BLaER1 (cell line): ENCODE data around the gene HECTD4.
A peak's percentile ranks its signal among the peaks of the same experiment; 100 is the strongest.

Source experiments
- H3K27ac ChIP-seq: shearing (Covaris generic); formaldehyde crosslinking; 2 replicates; pipeline ENCODE4 v1.8.1; 2022
- H3K27me3 ChIP-seq: shearing (Covaris generic); formaldehyde crosslinking; 2 replicates; pipeline ENCODE4 v1.8.1; 2022
- H3K36me3 ChIP-seq: shearing (Covaris generic); formaldehyde crosslinking; 2 replicates; pipeline ENCODE4 v1.8.1; 2022
- H3K4me1 ChIP-seq: shearing (Covaris generic); formaldehyde crosslinking; 2 replicates; pipeline ENCODE4 v1.8.1; 2022
- H3K4me2 ChIP-seq: shearing (Covaris generic); formaldehyde crosslinking; 2 replicates; pipeline ENCODE4 v1.8.1; 2022
- H3K4me3 ChIP-seq: shearing (Covaris generic); formaldehyde crosslinking; 2 replicates; pipeline ENCODE4 v1.8.1; 2022
- H3K9ac ChIP-seq: shearing (Covaris generic); formaldehyde crosslinking; 2 replicates; pipeline ENCODE4 v1.8.1; 2022
- H3K9me3 ChIP-seq: shearing (Covaris generic); formaldehyde crosslinking; 2 replicates; pipeline ENCODE4 v1.8.1; 2022
- H4K20me1 ChIP-seq: shearing (Covaris generic); formaldehyde crosslinking; 2 replicates; pipeline ENCODE4 v1.8.1; 2022
- Cebpa-rat ChIP-seq: shearing (Covaris generic); IDR thresholded peaks from 2 replicates; pipeline ENCODE4 v1.8.1; 2022

HECTD4 gene

GRCh38 chr12:112288638-112289037, 93.6 kb downstream of the HECTD4 start:
- no peak overlapping the region for H3K9ac ChIP-seq
- H3K4me3 ChIP-seq: no peak overlapping the region
- H3K27me3 ChIP-seq: no peaks in the 10 kb centered on the region
- H3K36me3 ChIP-seq: peaks cover 91% of the 10 kb centered on the region
- H3K4me1 ChIP-seq: peaks cover 23% of the 10 kb centered on the region
- peaks cover 26% of the 10 kb centered on the region; the same call in 1 of the 2 replicates for H4K20me1 ChIP-seq
- no peak overlapping the region for H3K27ac ChIP-seq
- no peak for TF ChIP-seq Cebpa-rat
- peaks cover 30% of the 10 kb centered on the region for H3K9me3 ChIP-seq
- no peak overlapping the region for H3K4me2 ChIP-seq

- Histone ChIP-seq H3K4me1 (peaks cover 23% of the 10 kb centered on the region), H3K4me3 (no peak overlapping the region), H3K27me3 (no peaks in the 10 kb centered on the region), H3K36me3 (peaks cover 76% of the 10 kb centered on the region), H3K9me3 (peaks cover 30% of the 10 kb centered on the region), H3K9ac (no peak overlapping the region), H3K4me2 (peak overlapping the region; percentile 18), H4K20me1 (peaks cover 32% of the 10 kb centered on the region; the same call in 1 of the 2 replicates), H3K27ac (no peak overlapping the region)
- no peak for TF ChIP-seq Cebpa-rat
These were observed 96.4 kb downstream of the HECTD4 start for GRCh38 chr12:112285600-112286401.

GRCh38 chr12:112283546-112283945, 98.7 kb downstream of the HECTD4 start:
- no peak overlapping the region for H3K4me2 ChIP-seq
- H3K9me3 ChIP-seq: peaks cover 8% of the 10 kb centered on the region
- peaks cover 23% of the 10 kb centered on the region for H3K4me1 ChIP-seq
- H3K4me3 ChIP-seq: no peak overlapping the region
- TF ChIP-seq Cebpa-rat: no peak
- no peak overlapping the region for H3K9ac ChIP-seq
- no peaks in the 10 kb centered on the region for H3K27me3 ChIP-seq
- H4K20me1 ChIP-seq: peaks cover 32% of the 10 kb centered on the region; the same call in 1 of the 2 replicates
- no peak overlapping the region for H3K27ac ChIP-seq
- peaks cover 56% of the 10 kb centered on the region for H3K36me3 ChIP-seq

- Histone ChIP-seq H3K27ac (no peak overlapping the region), H3K9ac (no peak overlapping the region), H3K27me3 (no peaks in the 10 kb centered on the region), H4K20me1 (peaks cover 32% of the 10 kb centered on the region; the same call in 1 of the 2 replicates), H3K4me3 (no peak overlapping the region), H3K4me1 (peaks cover 21% of the 10 kb centered on the region), H3K36me3 (peaks cover 56% of the 10 kb centered on the region), H3K4me2 (no peak overlapping the region), H3K9me3 (peaks cover 1% of the 10 kb centered on the region; the same call in 1 of the 2 replicates)
- TF ChIP-seq Cebpa-rat: no peak
These were observed 99.3 kb downstream of the HECTD4 start for GRCh38 chr12:112282920-112283319.

GRCh38 chr12:112275836-112276235, 106.4 kb downstream of the HECTD4 start:
- Histone ChIP-seq H3K9me3 (no peaks in the 10 kb centered on the region), H3K27ac (no peak overlapping the region), H3K4me1 (no peaks in the 10 kb centered on the region), H4K20me1 (no peaks in the 10 kb centered on the region), H3K36me3 (peaks cover 69% of the 10 kb centered on the region), H3K4me2 (no peak overlapping the region), H3K9ac (no peak overlapping the region), H3K4me3 (no peak overlapping the region), H3K27me3 (no peaks in the 10 kb centered on the region)
- no peak for TF ChIP-seq Cebpa-rat

DNA sequence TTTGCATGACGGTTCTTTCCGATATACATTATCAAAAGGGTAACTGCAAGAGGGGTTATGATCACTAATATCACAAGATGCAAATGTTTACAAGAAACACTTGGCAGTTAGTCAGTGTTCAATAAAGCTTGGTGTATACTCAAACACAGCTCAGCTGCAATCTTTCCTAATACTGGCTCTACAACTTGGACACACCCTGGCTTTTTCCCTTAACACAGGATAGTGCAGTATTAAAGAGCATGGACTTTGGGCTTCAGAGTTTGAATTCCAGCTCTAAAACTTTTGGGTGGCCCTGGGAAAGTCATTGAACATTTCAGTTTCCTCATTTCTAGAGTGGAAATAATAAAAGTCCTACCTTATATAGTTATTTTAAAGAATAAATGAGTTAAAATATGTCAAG, 107.0 kb downstream of the HECTD4 start:
- Histone ChIP-seq H3K27me3 (no peaks in the 10 kb centered on the region), H3K27ac (no peak overlapping the region), H4K20me1 (no peaks in the 10 kb centered on the region), H3K9ac (no peak overlapping the region), H3K4me1 (no peaks in the 10 kb centered on the region), H3K36me3 (peaks cover 75% of the 10 kb centered on the region), H3K4me2 (no peak overlapping the region), H3K9me3 (no peaks in the 10 kb centered on the region), H3K4me3 (no peak overlapping the region)
- TF ChIP-seq Cebpa-rat: no peak

DNA sequence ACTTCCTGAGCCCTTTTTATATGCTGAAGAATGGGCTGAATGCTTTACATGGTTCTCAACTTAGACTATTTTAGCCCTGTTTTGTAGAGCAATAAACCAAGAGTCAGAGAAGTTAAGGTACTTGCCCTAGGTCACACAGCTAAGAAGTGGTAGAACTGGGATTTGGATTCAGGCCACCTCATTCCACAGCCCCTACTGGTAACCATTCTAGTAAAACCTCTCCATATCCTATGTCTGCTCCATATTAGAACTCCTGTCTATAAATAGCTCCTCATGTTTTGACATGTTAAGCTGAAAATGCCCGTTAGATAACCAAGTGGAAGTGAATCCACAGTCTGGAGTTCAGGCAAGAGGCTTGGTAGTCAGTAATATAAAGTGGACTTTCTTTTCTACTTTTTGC, 111.6 kb downstream of the HECTD4 start:
- TF ChIP-seq Cebpa-rat: no peak
- H3K9me3 ChIP-seq: no peaks in the 10 kb centered on the region
- H4K20me1 ChIP-seq: no peaks in the 10 kb centered on the region
- no peak overlapping the region for H3K27ac ChIP-seq
- no peak overlapping the region for H3K4me3 ChIP-seq
- H3K36me3 ChIP-seq: peaks cover 89% of the 10 kb centered on the region
- no peaks in the 10 kb centered on the region for H3K27me3 ChIP-seq
- H3K4me1 ChIP-seq: no peaks in the 10 kb centered on the region
- no peak overlapping the region for H3K9ac ChIP-seq
- H3K4me2 ChIP-seq: no peak overlapping the region

DNA sequence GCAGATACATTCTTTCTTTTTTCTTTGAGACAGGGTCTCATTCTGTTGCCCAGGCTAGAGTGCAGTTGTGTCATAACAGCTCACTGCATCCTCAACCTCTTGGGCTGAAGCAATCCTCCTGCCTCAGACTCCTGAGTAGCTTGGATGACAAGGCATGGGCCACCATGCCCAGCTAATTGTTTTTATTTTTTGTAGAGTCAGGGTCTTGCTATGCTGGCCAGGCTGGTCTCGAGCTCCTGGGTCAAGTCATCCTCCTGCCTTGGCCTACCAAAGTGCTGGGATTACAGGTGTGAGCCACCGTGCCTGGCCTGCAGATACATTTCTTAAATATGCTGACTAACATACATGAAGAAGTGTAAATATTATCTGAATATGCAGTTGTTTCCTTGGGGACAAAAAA, 115.8 kb downstream of the HECTD4 start:
- H3K36me3 ChIP-seq: peaks cover 87% of the 10 kb centered on the region
- H3K9ac ChIP-seq: no peak overlapping the region
- no peak for TF ChIP-seq Cebpa-rat
- no peak overlapping the region for H3K4me2 ChIP-seq
- H3K4me3 ChIP-seq: no peak overlapping the region
- no peak overlapping the region for H3K27ac ChIP-seq
- no peaks in the 10 kb centered on the region for H3K4me1 ChIP-seq
- H4K20me1 ChIP-seq: no peaks in the 10 kb centered on the region
- no peaks in the 10 kb centered on the region for H3K9me3 ChIP-seq
- no peaks in the 10 kb centered on the region for H3K27me3 ChIP-seq

DNA sequence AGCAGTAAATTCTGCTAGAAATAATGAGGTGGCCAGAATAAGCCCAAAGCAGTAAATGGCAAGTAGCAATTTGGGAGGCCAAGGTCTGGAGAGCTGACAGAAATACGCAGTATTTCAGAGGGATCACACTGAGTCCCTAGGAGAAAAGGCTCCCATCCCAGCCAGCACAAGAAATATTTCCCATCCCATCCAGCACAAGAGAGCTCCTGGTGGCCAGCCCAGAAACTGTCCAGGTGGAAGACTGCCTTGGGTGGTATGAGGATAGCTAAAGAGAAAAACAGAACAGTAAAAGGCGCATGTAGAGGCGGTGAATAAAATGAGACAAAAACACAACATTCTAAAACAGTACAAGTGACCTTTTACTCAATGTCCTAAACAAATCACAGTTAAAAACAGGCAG, 120.7 kb downstream of the HECTD4 start:
- Histone ChIP-seq H3K27ac (no peak overlapping the region), H3K4me2 (no peak overlapping the region), H3K4me1 (no peaks in the 10 kb centered on the region), H4K20me1 (no peaks in the 10 kb centered on the region), H3K9ac (no peak overlapping the region), H3K9me3 (no peaks in the 10 kb centered on the region), H3K4me3 (no peak overlapping the region), H3K36me3 (peaks cover 89% of the 10 kb centered on the region), H3K27me3 (no peaks in the 10 kb centered on the region)
- TF ChIP-seq Cebpa-rat: no peak

GRCh38 chr12:112258926-112259325, 123.3 kb downstream of the HECTD4 start:
- Histone ChIP-seq H3K27ac (no peak overlapping the region), H3K4me3 (no peak overlapping the region), H3K9ac (no peak overlapping the region), H4K20me1 (no peaks in the 10 kb centered on the region), H3K36me3 (peaks cover 87% of the 10 kb centered on the region), H3K9me3 (no peaks in the 10 kb centered on the region), H3K4me1 (no peaks in the 10 kb centered on the region), H3K27me3 (no peaks in the 10 kb centered on the region), H3K4me2 (no peak overlapping the region)
- no peak for TF ChIP-seq Cebpa-rat
